NT2/D1 (cell line): ENCODE data around the gene NELL2.

Experiments
- SUZ12 ChIP-seq: IDR thresholded peaks from 2 replicates; pipeline ENCODE4 v1.6.1; 2011; ENCODE audit not compliant: insufficient read length, insufficient read depth; ENCODE audit errors: extremely low read depth
- YY1 ChIP-seq: IDR thresholded peaks from 2 replicates; pipeline ENCODE4 v1.6.1; 2011; ENCODE audit not compliant: insufficient read length, insufficient read depth
- ZNF274 ChIP-seq: IDR thresholded peaks from 2 replicates; pipeline ENCODE4 v1.6.1; 2011; ENCODE audit warnings: mild to moderate bottlenecking, low read depth, low read length

DNA sequence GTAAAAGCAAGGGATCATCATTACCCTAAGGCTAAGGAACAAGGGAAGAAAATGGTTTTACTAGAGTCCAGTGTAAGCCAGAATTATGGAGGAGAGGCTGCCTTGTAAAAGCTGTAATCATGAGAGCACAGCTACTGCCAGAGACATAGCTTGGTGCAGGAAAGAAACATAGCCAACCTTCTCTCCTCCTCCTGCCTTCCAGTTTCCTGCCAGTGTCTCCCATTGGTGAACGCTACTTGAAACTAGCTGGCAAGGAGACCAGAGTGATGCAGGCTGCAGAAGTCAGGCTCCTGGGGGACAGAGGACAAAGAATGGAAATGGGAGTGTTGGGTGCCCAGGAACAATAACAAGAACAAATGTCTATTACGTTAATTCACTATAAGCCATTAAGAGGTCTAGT, 158.5 kb downstream of the NELL2 start:
- TF ChIP-seq YY1 = no peak
- no peak for TF ChIP-seq ZNF274
- no peak for TF ChIP-seq SUZ12
